Natural killer cell (primary cell): Measurements from ENCODE around the gene NDRG3. TPM values are rescaled to one million over a fixed set of nuclear protein-coding genes. Genes with fewer than 3 reads are reported as not detected.

Experiments used
- ATAC-seq, 3 donors: fragments of 150-1000 bp in 2 of 3; fragments of 200-7000 bp in 1 of 3; cut with Tn5 transposase; 1 replicate in 1 of 3; 2 replicates in 2 of 3; pipeline ENCODE4 v1.10.0; 2021; ENCODE audit warnings: mild to moderate bottlenecking in 2 of 3, moderate library complexity in 2 of 3
- DNase-seq, 2 donors: peaks; one replicate each; pipeline versions ENCODE4 v3.0.0 to v3.0.0-alpha.2; 2013 to 2021; ENCODE audit warnings: mixed read lengths in 1 of 2
- H3K27ac ChIP-seq: one replicate; pipeline ENCODE4 v1.5.1; 2013; ENCODE audit warnings: mild to moderate bottlenecking, low read length
- H3K27me3 ChIP-seq: one replicate; pipeline ENCODE4 v1.6.1; 2013; ENCODE audit warnings: low read length; ENCODE audit not compliant: control insufficient read depth, insufficient read depth
- H3K36me3 ChIP-seq: one replicate; pipeline ENCODE4 v1.6.1; 2013; ENCODE audit warnings: low read length; ENCODE audit not compliant: control insufficient read depth, insufficient read depth
- H3K4me1 ChIP-seq: one replicate; pipeline ENCODE4 v1.6.1; 2013; ENCODE audit warnings: low read length; ENCODE audit not compliant: control insufficient read depth, insufficient read depth
- H3K4me3 ChIP-seq: one replicate; pipeline ENCODE4 v1.5.1; 2013; ENCODE audit warnings: low read length
- H3K9me3 ChIP-seq: one replicate; pipeline ENCODE4 v1.6.1; 2013; ENCODE audit warnings: low read length; ENCODE audit not compliant: control insufficient read depth, insufficient read depth
- H3K27ac Mint-ChIP-seq, 2 donors: one replicate each; pipeline ENCODE4 v1.8.0; 2022; ENCODE audit warnings: mild to moderate bottlenecking in 2 of 2, mixed read lengths in 2 of 2, moderate library complexity in 1 of 2
- H3K27me3 Mint-ChIP-seq, 2 donors: one replicate each; pipeline ENCODE4 v1.8.0; 2022; ENCODE audit warnings: low read depth in 2 of 2, mixed read lengths in 2 of 2
- H3K36me3 Mint-ChIP-seq: one replicate; pipeline ENCODE4 v1.8.0; 2022; ENCODE audit warnings: mixed read lengths
- H3K4me1 Mint-ChIP-seq, 2 donors: one replicate each; pipeline ENCODE4 v1.8.0; 2022; ENCODE audit warnings: mixed read lengths in 2 of 2
- H3K4me3 Mint-ChIP-seq: one replicate; pipeline ENCODE4 v1.8.0; 2022; ENCODE audit warnings: mild to moderate bottlenecking, moderate library complexity, mixed read lengths
- H3K9me3 Mint-ChIP-seq, 2 donors: one replicate each; pipeline ENCODE4 v1.8.0; 2022; ENCODE audit warnings: mixed read lengths in 2 of 2
- CTCF ChIP-seq: fragments of 200-600 bp; IDR thresholded peaks from one replicate; pipeline ENCODE4 v1.8.0; 2022; ENCODE audit warnings: antibody characterized with exemption
- WGBS: methylation state at CpG from one replicate; pipeline ENCODE4 v1.1.7; 2013; ENCODE audit warnings: missing lambda C conversion rate; ENCODE audit not compliant: insufficient coverage; 5-methylcytosine and 5-hydroxymethylcytosine counted together
- intact Hi-C: fragments of 100-400 bp; cut with micrococcal nuclease; formaldehyde crosslinking; loops from one replicate; pipeline ENCODE4 v1.14.2; 2022
- total RNA-seq, 4 donors: library from RNA; stranded (reverse); fragments of 120-200 nt in 1 of 4; gene quantifications; one replicate each; pipeline versions ENCODE4 v1.2.3 to v1.2.4, GENCODE V29; 2013 to 2022

NDRG3 gene
- total RNA-seq, 3 donors from 2014 or later (not counting 1 experiment from before 2014, with no cell fraction given): 27.1 to 30.3 (median 28.3) TPM

GRCh38 chr20:36606158-36607066, 139.5 kb downstream of the NDRG3 start:
- under 1% methylated on average over 31 of the region's 31 CpGs for WGBS
- H3K4me3 Mint-ChIP-seq: peak overlapping the region; percentile 98
- Histone ChIP-seq H3K4me3 (peak overlapping the region; percentile 89), H3K27me3 (no peaks in the 10 kb centered on the region), H3K4me1 (peaks cover 33% of the 10 kb centered on the region), H3K9me3 (no peaks in the 10 kb centered on the region), H3K36me3 (peaks cover 30% of the 10 kb centered on the region), H3K27ac (peak overlapping the region; percentile 83)
- peak overlapping the region; percentile 99 for H3K27ac Mint-ChIP-seq
- H3K9me3 Mint-ChIP-seq: no peaks in the 10 kb centered on the region
- TF ChIP-seq CTCF: no peak
- no peaks in the 10 kb centered on the region for H3K27me3 Mint-ChIP-seq
- ATAC-seq (no peak), DNase-seq (peak in 1 of 2 donors; percentile 46)
- intact Hi-C loops: no loop called here
- H3K36me3 Mint-ChIP-seq: no peaks in the 10 kb centered on the region
- peaks cover 29 to 38% of the 10 kb centered on the region in 2 donors for H3K4me1 Mint-ChIP-seq

GRCh38 chr20:36605399-36606157, 140.3 kb downstream of the NDRG3 start, which contains the start of gene RAB5IF:
Gene RAB5IF, plus strand, starts transcription at chr20:36605779. Its CDS starts 173 bp downstream, at chr20:36605952.
- Histone ChIP-seq H3K36me3 (peaks cover 22% of the 10 kb centered on the region), H3K27me3 (no peaks in the 10 kb centered on the region), H3K4me1 (peaks cover 35% of the 10 kb centered on the region), H3K9me3 (no peaks in the 10 kb centered on the region), H3K4me3 (peak within 1 kb of the TSS; percentile 89), H3K27ac (peak within 1 kb of the TSS; percentile 91)
- intact Hi-C loops: loop anchor here (1.0 to 2.0 kb wide), 5 partner anchors 10 to 49 kb away; no protein-coding TSS in a partner anchor
- no peaks in the 10 kb centered on the region for H3K9me3 Mint-ChIP-seq
- TF ChIP-seq CTCF: peak; percentile 87
- WGBS: under 1% methylated on average over 90 of the region's 90 CpGs
- peaks cover 29 to 38% of the 10 kb centered on the region in 2 donors for H3K4me1 Mint-ChIP-seq
- DNase-seq: peak; percentile 99 to 100
- no peaks in the 10 kb centered on the region for H3K27me3 Mint-ChIP-seq
- H3K4me3 Mint-ChIP-seq: peak within 1 kb of the TSS; percentile 98
- peak; percentile 81 to 95 (median 84) for ATAC-seq
- peak within 1 kb of the TSS; percentile 99 for H3K27ac Mint-ChIP-seq
- no peaks in the 10 kb centered on the region for H3K36me3 Mint-ChIP-seq

GRCh38 chr20:36604952-36605398, 140.9 kb downstream of the NDRG3 start:
- Mint-ChIP-seq H3K27ac (peak overlapping the region; percentile 99), H3K27me3 (no peaks in the 10 kb centered on the region), H3K9me3 (no peaks in the 10 kb centered on the region), H3K36me3 (no peaks in the 10 kb centered on the region), H3K4me1 (peaks cover 33 to 42% of the 10 kb centered on the region in 2 donors), H3K4me3 (peak overlapping the region; percentile 98)
- H3K4me3 ChIP-seq: peak overlapping the region; percentile 29
- intact Hi-C loops: loop anchor here (1.0 to 2.0 kb wide), 5 partner anchors 10 to 48 kb away; no protein-coding TSS in a partner anchor
- WGBS: 29% methylated on average over 15 of the region's 15 CpGs
- peak overlapping the region; percentile 91 for H3K27ac ChIP-seq
- peaks cover 37% of the 10 kb centered on the region for H3K4me1 ChIP-seq
- no peak for TF ChIP-seq CTCF
- no peaks in the 10 kb centered on the region for H3K9me3 ChIP-seq
- DNase-seq (peak; percentile 59 to 81), ATAC-seq (peak; percentile 42 to 52 (median 46))
- no peaks in the 10 kb centered on the region for H3K27me3 ChIP-seq
- peaks cover 19% of the 10 kb centered on the region for H3K36me3 ChIP-seq

Other genes starting within 250 kb of the NDRG3 start
- gene MYL9, start 204.6 kb downstream of the NDRG3 start, total RNA-seq: 10 to 100 TPM in 1 of 3 donors, 1 to 10 TPM in 2; 2.7 to 13.5 (median 2.7) TPM
- 10 to 100 TPM; 19.9 to 28.5 (median 25.9) TPM for gene TGIF2, start 172.5 kb downstream of the NDRG3 start, total RNA-seq
- 100 to 1,000 TPM; 158 to 265 (median 247) TPM for gene RAB5IF, start 140.3 kb downstream of the NDRG3 start, total RNA-seq
- gene SLA2, start 99.9 kb downstream of the NDRG3 start, total RNA-seq: 100 to 1,000 TPM in 1 of 3 donors, 10 to 100 TPM in 2; 77.0 to 116 (median 90.3) TPM
- gene DSN1, start 27.7 kb upstream of the NDRG3 start, total RNA-seq: 10 to 100 TPM; 15.8 to 19.1 (median 15.8) TPM
- gene TLDC2, start 130.0 kb upstream of the NDRG3 start, total RNA-seq: 1 to 10 TPM in 1 of 3 donors, not detected in 2; 1.4 TPM
- gene SAMHD1, start 205.6 kb upstream of the NDRG3 start, total RNA-seq: 100 to 1,000 TPM; 237 to 279 (median 270) TPM